IMR-90 (cell line): ENCODE data around the gene ADPRHL1. TPM values are rescaled to one million over a fixed set of nuclear protein-coding genes. Genes with fewer than 3 reads are reported as not detected.
A peak's percentile ranks its signal among the peaks of the same experiment; 100 is the strongest.

Source experiments
- ATAC-seq: fragments of 200-7000 bp; cut with Tn5 transposase; 2 replicates; pipeline ENCODE4 v1.9.1; 2020; ENCODE audit warnings: low read depth, mild to moderate bottlenecking, moderate library complexity
- BruUV-seq: library from RNA; stranded (reverse); fragments of 400-500 nt; replicated peaks from 2 replicates; lab custom pipeline; 2021; lab: Mats Ljungman, UMichigan
- CTCF ChIA-PET: fragments of 300-600 bp; formaldehyde crosslinking; extraction: SDS; loops from one replicate; lab custom pipeline; 2021; ENCODE audit warnings: antibody characterized with exemption; lab: Yijun Ruan, JAX
- POLR2A ChIA-PET: fragments of 300-600 bp; sonication (Branson Sonifier 250); formaldehyde crosslinking; loops from one replicate; lab custom pipeline; 2022; ENCODE audit warnings: antibody characterized with exemption; ENCODE audit not compliant: unreplicated experiment; lab: Charles Lee
- DNase-seq: peaks from one replicate; pipeline ENCODE4 v3.0.0; 2013
- H2AFZ ChIP-seq: replicated peaks from 2 replicates; pipeline ENCODE3; 2013; ENCODE audit warnings: low read length, mild to moderate bottlenecking; ENCODE audit not compliant: poor library complexity
- H2AK5ac ChIP-seq: 2 replicates; pipeline ENCODE4 v1.6.1; 2013; ENCODE audit warnings: low read depth, low read length, inconsistent platforms
- H2AK9ac ChIP-seq: replicated peaks from 2 replicates; pipeline ENCODE3; 2013; ENCODE audit warnings: mild to moderate bottlenecking, low read depth, low read length, moderate library complexity; ENCODE audit not compliant: poor library complexity
- H2BK120ac ChIP-seq: 2 replicates; pipeline ENCODE4 v1.6.1; 2013; ENCODE audit warnings: low read depth, low read length, inconsistent platforms
- H2BK15ac ChIP-seq: 3 replicates; pipeline ENCODE4 v1.6.1; 2013; ENCODE audit warnings: low read depth, low read length, inconsistent platforms
- H2BK20ac ChIP-seq: 2 replicates; pipeline ENCODE4 v1.6.1; 2013; ENCODE audit warnings: low read depth, mild to moderate bottlenecking, inconsistent platforms, low read length, moderate library complexity
- H2BK5ac ChIP-seq: 2 replicates; pipeline ENCODE4 v1.6.1; 2013; ENCODE audit warnings: mild to moderate bottlenecking, low read depth, low read length, inconsistent platforms; ENCODE audit not compliant: poor library complexity, severe bottlenecking
- H3K14ac ChIP-seq: replicated peaks from 2 replicates; pipeline ENCODE4 v1.6.1; 2013; ENCODE audit warnings: low read depth, low read length, inconsistent platforms
- H3K18ac ChIP-seq: 2 replicates; pipeline ENCODE4 v1.6.1; 2013; ENCODE audit warnings: low read depth, low read length, control low read depth
- H3K23ac ChIP-seq: 2 replicates; pipeline ENCODE4 v1.6.1; 2013; ENCODE audit warnings: low read depth, low read length, inconsistent platforms
- H3K27ac ChIP-seq: 2 replicates; pipeline ENCODE4 v1.5.1; 2013; ENCODE audit warnings: mild to moderate bottlenecking, control low read depth, low read length; ENCODE audit not compliant: insufficient read depth
- H3K27me3 ChIP-seq: 2 replicates; pipeline ENCODE4 v1.6.1; 2013; ENCODE audit warnings: low read length; ENCODE audit not compliant: control insufficient read depth, insufficient read depth
- H3K36me3 ChIP-seq: 2 replicates; pipeline ENCODE4 v1.6.1; 2013; ENCODE audit warnings: low read length, mixed read lengths; ENCODE audit not compliant: control insufficient read depth, insufficient read depth
- H3K4ac ChIP-seq: 2 replicates; pipeline ENCODE4 v1.6.1; 2013; ENCODE audit warnings: low read depth, low read length, inconsistent platforms
- H3K4me1 ChIP-seq: 2 replicates; pipeline ENCODE4 v1.6.1; 2013; ENCODE audit warnings: low read length, mixed read lengths; ENCODE audit not compliant: control insufficient read depth, insufficient read depth
- H3K4me2 ChIP-seq: 2 replicates; pipeline ENCODE4 v1.6.1; 2013; ENCODE audit warnings: low read depth, mild to moderate bottlenecking, control low read depth, low read length, moderate library complexity
- H3K4me3 ChIP-seq: 2 replicates; pipeline ENCODE4 v1.5.1; 2013; ENCODE audit warnings: low read depth, mild to moderate bottlenecking, control low read depth, low read length, moderate library complexity; ENCODE audit not compliant: insufficient read depth
- H3K56ac ChIP-seq: 2 replicates; pipeline ENCODE4 v1.6.1; 2013; ENCODE audit warnings: low read length, inconsistent platforms; ENCODE audit not compliant: insufficient read depth; ENCODE audit errors: extremely low read depth
- H3K79me1 ChIP-seq, 2 experiments: 2 replicates each; pipeline ENCODE4 v1.6.1; 2013; ENCODE audit warnings: low read length in 2 of 2, inconsistent platforms in 1 of 2, low read depth in 1 of 2
- H3K9ac ChIP-seq: 2 replicates; pipeline ENCODE4 v1.6.1; 2013; ENCODE audit warnings: low read depth, low read length, control low read depth
- H3K9me1 ChIP-seq: 2 replicates; pipeline ENCODE4 v1.6.1; 2013; ENCODE audit warnings: low read length, inconsistent platforms; ENCODE audit not compliant: insufficient read depth
- H3K9me3 ChIP-seq: 2 replicates; pipeline ENCODE4 v1.6.1; 2013; ENCODE audit warnings: low read length; ENCODE audit not compliant: control insufficient read depth, insufficient read depth
- H4K20me1 ChIP-seq: 2 replicates; pipeline ENCODE4 v1.6.1; 2013; ENCODE audit warnings: low read length, inconsistent platforms; ENCODE audit not compliant: insufficient read depth
- H4K5ac ChIP-seq: 2 replicates; pipeline ENCODE4 v1.6.1; 2013; ENCODE audit warnings: mild to moderate bottlenecking, low read depth, low read length, control low read depth
- H4K8ac ChIP-seq, 2 experiments: 2 replicates each; pipeline ENCODE4 v1.6.1; 2013; ENCODE audit warnings: low read depth in 2 of 2, low read length in 2 of 2, control low read depth in 1 of 2, inconsistent platforms in 1 of 2
- H4K91ac ChIP-seq: 2 replicates; pipeline ENCODE4 v1.6.1; 2013; ENCODE audit warnings: low read depth, low read length, inconsistent platforms; ENCODE audit not compliant: insufficient read depth
- BHLHE40 ChIP-seq: fragments of 150-350 bp; IDR thresholded peaks from 2 replicates; pipeline ENCODE4 v1.6.1; 2016; ENCODE audit warnings: mild to moderate bottlenecking, low read depth, low read length
- CEBPB ChIP-seq: IDR thresholded peaks from 2 replicates; pipeline ENCODE4 v1.6.1; 2012; ENCODE audit warnings: low read depth, low read length, improper control_type of control experiment
- CHD1 ChIP-seq: IDR thresholded peaks from 2 replicates; pipeline ENCODE4 v1.6.1; 2012; ENCODE audit warnings: low read depth, low read length, improper control_type of control experiment
- FOS ChIP-seq: fragments of 150-350 bp; IDR thresholded peaks from 2 replicates; pipeline ENCODE4 v1.6.1; 2016; ENCODE audit warnings: low read depth, low read length
- MAFK ChIP-seq: IDR thresholded peaks from 2 replicates; pipeline ENCODE4 v1.6.1; 2012; ENCODE audit warnings: low read depth, low read length, improper control_type of control experiment
- MAZ ChIP-seq: IDR thresholded peaks from 2 replicates; pipeline ENCODE4 v1.6.1; 2012; ENCODE audit warnings: low read depth, mild to moderate bottlenecking, low read length, improper control_type of control experiment, moderate library complexity, borderline replicate concordance
- MXI1 ChIP-seq: IDR thresholded peaks from 2 replicates; pipeline ENCODE4 v1.6.1; 2012; ENCODE audit warnings: low read depth, mild to moderate bottlenecking, low read length, moderate library complexity, borderline replicate concordance
- NFE2L2 ChIP-seq: fragments of 150-350 bp; IDR thresholded peaks from 2 replicates; pipeline ENCODE4 v1.6.1; 2016; ENCODE audit warnings: low read depth, mild to moderate bottlenecking, low read length
- POLR2A ChIP-seq: IDR thresholded peaks from 2 replicates; pipeline ENCODE4 v1.6.1; 2012; ENCODE audit warnings: mild to moderate bottlenecking, low read depth, low read length
- RAD21 ChIP-seq: IDR thresholded peaks from 2 replicates; pipeline ENCODE4 v1.6.1; 2012; ENCODE audit warnings: low read length, improper control_type of control experiment
- RCOR1 ChIP-seq: IDR thresholded peaks from 2 replicates; pipeline ENCODE4 v1.6.1; 2012; ENCODE audit warnings: mild to moderate bottlenecking, low read length, improper control_type of control experiment; ENCODE audit not compliant: insufficient replicate concordance
- RFX5 ChIP-seq: IDR thresholded peaks from 2 replicates; pipeline ENCODE4 v1.8.0; 2012; ENCODE audit warnings: low read depth, mild to moderate bottlenecking, low read length, moderate library complexity
- SMC3 ChIP-seq: fragments of 150-350 bp; IDR thresholded peaks from 2 replicates; pipeline ENCODE4 v1.6.1; 2016; ENCODE audit warnings: low read depth, mild to moderate bottlenecking, antibody characterized with exemption, low read length, moderate library complexity
- WGBS, 2 experiments: methylation state at CpG; one replicate each; pipeline versions ENCODE4 v1.1.5 to v1.1.7; 2013; ENCODE audit warnings: missing lambda C conversion rate in 2 of 2; ENCODE audit not compliant: insufficient read length in 1 of 2; ENCODE audit errors: extremely low coverage in 2 of 2; 5-methylcytosine and 5-hydroxymethylcytosine counted together
- dilution Hi-C: fragments of 300-500 bp; cut with HindIII; formaldehyde crosslinking; loops from one replicate; pipeline ENCODE4 v1.14.3; 2018; ENCODE audit warnings: low sequenced_read_pairs; ENCODE audit not compliant: unreplicated experiment
- in situ Hi-C: fragments of 300-500 bp; cut with MboI; formaldehyde crosslinking; loops from 3 replicates; pipeline ENCODE4 v1.14.3; 2019; ENCODE audit warnings: low sequenced_read_pairs, inconsistent platforms, mixed read lengths
- intact Hi-C: fragments of 100-400 bp; cut with micrococcal nuclease; formaldehyde crosslinking; loops from 2 replicates; pipeline ENCODE4 v1.10.0; 2022
- polyA plus RNA-seq, 3 experiments: library from polyadenylated mRNA; depleted of rRNA; stranded (reverse); fragments of >200 nt; gene quantifications; 2 replicates each; pipeline ENCODE4 v1.2.3, GENCODE V29; 2012; ENCODE audit warnings: low replicate concordance in 1 of 3
- total RNA-seq: library from RNA; depleted of rRNA; stranded (reverse); fragments of >200 nt; gene quantifications from 2 replicates; pipeline ENCODE4 v1.2.3, GENCODE V29; 2012
- TF ChIP-seq, protein P1 (sequence below): fragments of 150-350 bp; IDR thresholded peaks from 2 replicates; pipeline ENCODE4 v1.6.1; 2017; ENCODE audit warnings: mild to moderate bottlenecking, antibody characterized with exemption, low read length, low read depth
- TF ChIP-seq, protein P2 (sequence below): conservative IDR thresholded peaks from 2 replicates; pipeline ENCODE4 v1.5.1; 2012; ENCODE audit warnings: mild to moderate bottlenecking, low read depth, low read length, improper control_type of control experiment
- TF ChIP-seq, protein P3 (sequence below): fragments of 150-350 bp; IDR thresholded peaks from 2 replicates; pipeline ENCODE4 v1.6.1; 2016; ENCODE audit warnings: low read depth, mild to moderate bottlenecking, low read length, moderate library complexity, borderline replicate concordance

Gene ADPRHL1
- total and polyA plus RNA-seq, 2 of the 4 experiments (the other 2 are of a cell fraction): 0.36 to 0.67 TPM

DNA sequence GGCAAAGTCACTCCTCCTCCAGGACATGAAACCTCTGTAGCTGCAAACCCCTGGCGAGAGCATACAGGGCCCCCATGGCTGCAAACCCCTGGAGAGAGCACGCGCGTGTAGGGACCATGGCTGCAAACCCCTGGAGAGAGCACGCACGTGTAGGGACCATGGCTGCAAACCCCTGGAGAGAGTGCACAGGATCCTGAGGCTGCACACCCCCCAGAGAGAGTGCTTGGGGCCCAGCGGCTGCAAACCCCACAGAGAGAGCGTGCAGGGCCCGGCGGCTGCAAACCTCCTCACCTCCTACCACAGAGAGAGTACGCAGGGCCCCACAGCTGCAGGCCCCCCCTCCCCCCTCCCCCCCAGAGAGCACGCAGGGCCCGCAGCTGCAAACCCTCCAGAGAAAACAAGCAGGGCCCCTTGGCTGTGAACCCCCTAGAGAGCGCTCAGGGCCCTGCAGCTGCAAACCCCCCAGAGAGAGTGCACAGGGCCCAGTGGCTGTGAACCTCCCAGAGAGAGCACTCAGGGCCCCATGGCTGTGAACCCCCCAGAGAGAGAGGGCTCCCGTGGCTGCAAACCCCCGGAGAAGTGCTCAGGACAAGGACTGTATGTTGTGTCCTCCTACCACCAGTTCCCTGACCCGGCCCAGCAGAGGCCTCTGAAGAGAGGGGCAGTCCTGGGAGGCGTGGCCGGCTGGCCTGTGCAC, 7.3 kb downstream of the ADPRHL1 start:
- peaks cover 0 to 5% of the 10 kb centered on the region in 2 experiments; a peak in 1 of 4 replicates for H3K79me1 ChIP-seq
- no peak overlapping the region for H2BK20ac ChIP-seq
- peaks cover 7% of the 10 kb centered on the region; the same call in 1 of the 2 replicates for H3K36me3 ChIP-seq
- ATAC-seq (peak; percentile 24), DNase-seq (no peak)
- TF ChIP-seq NFE2L2 (no peak), CHD1 (no peak), MAFK (no peak), POLR2A (no peak), MAZ (no peak), CEBPB (no peak), FOS (no peak), RFX5 (no peak), RAD21 (no peak), SMC3 (no peak), RCOR1 (no peak), BHLHE40 (no peak), MXI1 (no peak)
- TF ChIP-seq, protein P1, sequence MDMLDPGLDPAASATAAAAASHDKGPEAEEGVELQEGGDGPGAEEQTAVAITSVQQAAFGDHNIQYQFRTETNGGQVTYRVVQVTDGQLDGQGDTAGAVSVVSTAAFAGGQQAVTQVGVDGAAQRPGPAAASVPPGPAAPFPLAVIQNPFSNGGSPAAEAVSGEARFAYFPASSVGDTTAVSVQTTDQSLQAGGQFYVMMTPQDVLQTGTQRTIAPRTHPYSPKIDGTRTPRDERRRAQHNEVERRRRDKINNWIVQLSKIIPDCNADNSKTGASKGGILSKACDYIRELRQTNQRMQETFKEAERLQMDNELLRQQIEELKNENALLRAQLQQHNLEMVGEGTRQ: no peak
- TF ChIP-seq, protein P2, sequence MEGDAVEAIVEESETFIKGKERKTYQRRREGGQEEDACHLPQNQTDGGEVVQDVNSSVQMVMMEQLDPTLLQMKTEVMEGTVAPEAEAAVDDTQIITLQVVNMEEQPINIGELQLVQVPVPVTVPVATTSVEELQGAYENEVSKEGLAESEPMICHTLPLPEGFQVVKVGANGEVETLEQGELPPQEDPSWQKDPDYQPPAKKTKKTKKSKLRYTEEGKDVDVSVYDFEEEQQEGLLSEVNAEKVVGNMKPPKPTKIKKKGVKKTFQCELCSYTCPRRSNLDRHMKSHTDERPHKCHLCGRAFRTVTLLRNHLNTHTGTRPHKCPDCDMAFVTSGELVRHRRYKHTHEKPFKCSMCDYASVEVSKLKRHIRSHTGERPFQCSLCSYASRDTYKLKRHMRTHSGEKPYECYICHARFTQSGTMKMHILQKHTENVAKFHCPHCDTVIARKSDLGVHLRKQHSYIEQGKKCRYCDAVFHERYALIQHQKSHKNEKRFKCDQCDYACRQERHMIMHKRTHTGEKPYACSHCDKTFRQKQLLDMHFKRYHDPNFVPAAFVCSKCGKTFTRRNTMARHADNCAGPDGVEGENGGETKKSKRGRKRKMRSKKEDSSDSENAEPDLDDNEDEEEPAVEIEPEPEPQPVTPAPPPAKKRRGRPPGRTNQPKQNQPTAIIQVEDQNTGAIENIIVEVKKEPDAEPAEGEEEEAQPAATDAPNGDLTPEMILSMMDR: no peak
- TF ChIP-seq, protein P3, sequence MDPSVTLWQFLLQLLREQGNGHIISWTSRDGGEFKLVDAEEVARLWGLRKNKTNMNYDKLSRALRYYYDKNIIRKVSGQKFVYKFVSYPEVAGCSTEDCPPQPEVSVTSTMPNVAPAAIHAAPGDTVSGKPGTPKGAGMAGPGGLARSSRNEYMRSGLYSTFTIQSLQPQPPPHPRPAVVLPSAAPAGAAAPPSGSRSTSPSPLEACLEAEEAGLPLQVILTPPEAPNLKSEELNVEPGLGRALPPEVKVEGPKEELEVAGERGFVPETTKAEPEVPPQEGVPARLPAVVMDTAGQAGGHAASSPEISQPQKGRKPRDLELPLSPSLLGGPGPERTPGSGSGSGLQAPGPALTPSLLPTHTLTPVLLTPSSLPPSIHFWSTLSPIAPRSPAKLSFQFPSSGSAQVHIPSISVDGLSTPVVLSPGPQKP: no peak
- intact Hi-C loops (no loop called here), in situ Hi-C loops (no loop called here), dilution Hi-C loops (no loop called here)
- no peaks in the 10 kb centered on the region for H3K4me1 ChIP-seq
- H3K9me1 ChIP-seq: peaks cover 6% of the 10 kb centered on the region
- no peak overlapping the region for H3K56ac ChIP-seq
- no peak overlapping the region for H2BK15ac ChIP-seq
- no peaks in the 10 kb centered on the region for H4K20me1 ChIP-seq
- H2AK9ac ChIP-seq: peak overlapping the region; percentile 16
- H2AFZ ChIP-seq: no peak overlapping the region
- H4K5ac ChIP-seq: no peak overlapping the region
- no peaks in the 10 kb centered on the region for H3K27me3 ChIP-seq
- no peak overlapping the region for H3K4ac ChIP-seq
- no peak overlapping the region for H2BK5ac ChIP-seq
- H3K18ac ChIP-seq: no peak overlapping the region
- no peak overlapping the region for H3K4me3 ChIP-seq
- H3K9me3 ChIP-seq: no peaks in the 10 kb centered on the region
- ChIA-PET CTCF (no interaction called here), POLR2A (no interaction called here)
- H4K8ac ChIP-seq: no peak overlapping the region
- no TSS peak for BruUV-seq
- H2AK5ac ChIP-seq: no peak overlapping the region
- H2BK120ac ChIP-seq: no peak overlapping the region
- no peak overlapping the region for H3K27ac ChIP-seq
- H3K23ac ChIP-seq: no peak overlapping the region
- H3K14ac ChIP-seq: no peak overlapping the region
- no peak overlapping the region for H3K4me2 ChIP-seq
- no peak overlapping the region for H3K9ac ChIP-seq
- H4K91ac ChIP-seq: no peak overlapping the region
- 39% methylated on average over 5 of the region's 19 CpGs; no CpG with 5 or more reads in 1 of the 2 experiments for WGBS, 2 experiments
